GM19455 (cell line): Measurements from ENCODE around the gene PDE8A.

Source experiments
- ATAC-seq: cut with Tn5 transposase; IDR thresholded peaks from one replicate; pipeline ENCODE4 v1.9.1; 2021; ENCODE audit not compliant: unreplicated experiment

The PDE8A gene

GRCh38 chr15:85071061-85071460 is 89.4 kb downstream of the PDE8A start:
- no peak for ATAC-seq

GRCh38 chr15:85071504-85071903 is 89.8 kb downstream of the PDE8A start:
- ATAC-seq = no peak

- no peak for ATAC-seq
Measured at GRCh38 chr15:85072917-85073316, 91.3 kb downstream of the PDE8A start.

- ATAC-seq = no peak
Measured at GRCh38 chr15:85073556-85074194, 92.0 kb downstream of the PDE8A start.

- no peak for ATAC-seq
Measured at GRCh38 chr15:85086855-85087254, 105.2 kb downstream of the PDE8A start.

GRCh38 chr15:85088300-85088699 is 106.6 kb downstream of the PDE8A start:
- ATAC-seq = no peak

GRCh38 chr15:85089929-85090597 is 108.4 kb downstream of the PDE8A start:
- no peak for ATAC-seq

- ATAC-seq = no peak
Measured at GRCh38 chr15:85091990-85092389, 110.3 kb downstream of the PDE8A start.

GRCh38 chr15:85094685-85095084 is 113.0 kb downstream of the PDE8A start:
- no peak for ATAC-seq

GRCh38 chr15:85095566-85095965 is 113.9 kb downstream of the PDE8A start:
- ATAC-seq = no peak

- no peak for ATAC-seq
Measured at GRCh38 chr15:85097250-85097649, 115.6 kb downstream of the PDE8A start.

- ATAC-seq = no peak
Measured at GRCh38 chr15:85097725-85098124, 116.1 kb downstream of the PDE8A start.

GRCh38 chr15:85099195-85099803 is 117.6 kb downstream of the PDE8A start:
- ATAC-seq = no peak

GRCh38 chr15:85100186-85100937 is 118.7 kb downstream of the PDE8A start:
- no peak for ATAC-seq

GRCh38 chr15:85104584-85104983 is 122.9 kb downstream of the PDE8A start:
- ATAC-seq = no peak

- ATAC-seq = no peak
Measured at GRCh38 chr15:85108136-85108535, 126.5 kb downstream of the PDE8A start.

GRCh38 chr15:85109333-85109732 is 127.7 kb downstream of the PDE8A start:
- ATAC-seq = no peak

GRCh38 chr15:85112997-85113396 is 131.3 kb downstream of the PDE8A start:
- no peak for ATAC-seq

- no peak for ATAC-seq
Measured at GRCh38 chr15:85114886-85115285, 133.2 kb downstream of the PDE8A start.

- ATAC-seq = no peak
Measured at GRCh38 chr15:85116066-85116465, 134.4 kb downstream of the PDE8A start.

GRCh38 chr15:85116494-85116893 is 134.8 kb downstream of the PDE8A start:
- ATAC-seq = no peak
